H1 (cell line): Measurements from ENCODE around the gene ASB7. TPM values are rescaled to one million over a fixed set of nuclear protein-coding genes. Genes with fewer than 3 reads are reported as not detected.

ENCODE experiments used
- CTCF ChIA-PET: fragments of 300-600 bp; sonication (Branson Sonifier 250); formaldehyde crosslinking; loops from one replicate; lab custom pipeline; 2021; ENCODE audit not compliant: partially characterized antibody; lab: Charles Lee
- POLR2A ChIA-PET: fragments of 300-600 bp; sonication (Branson Sonifier 250); formaldehyde crosslinking; loops from one replicate; lab custom pipeline; 2021; ENCODE audit warnings: inconsistent platforms; ENCODE audit not compliant: partially characterized antibody; lab: Charles Lee
- DNase-seq, 2 experiments: peaks; one replicate each; pipeline versions ENCODE4 v3.0.0 to v3.0.0-alpha.2; 2010 to 2022; ENCODE audit warnings: low spot score in 2 of 2, low read depth in 1 of 2, mixed read lengths in 1 of 2
- FAIRE-seq: peaks from 2 replicates; lab custom pipeline; 2011; peaks lifted over from hg19 to GRCh38; lab: Jason Lieb, UNC
- H2AFZ ChIP-seq: 2 replicates; pipeline ENCODE4 v1.8.1; 2012; ENCODE audit warnings: low read length, inconsistent platforms
- H2AK5ac ChIP-seq: 2 replicates; pipeline ENCODE4 v1.6.1; 2013; ENCODE audit warnings: low read depth, low read length
- H2BK120ac ChIP-seq: replicated peaks from 2 replicates; pipeline ENCODE3; 2013; ENCODE audit warnings: low read depth, low read length, inconsistent platforms
- H2BK12ac ChIP-seq: 2 replicates; pipeline ENCODE4 v1.6.1; 2013; ENCODE audit warnings: low read depth, low read length
- H2BK15ac ChIP-seq: 2 replicates; pipeline ENCODE4 v1.6.1; 2013; ENCODE audit warnings: low read length
- H2BK20ac ChIP-seq: 2 replicates; pipeline ENCODE4 v1.6.1; 2013; ENCODE audit warnings: low read length
- H2BK5ac ChIP-seq: 2 replicates; pipeline ENCODE4 v1.6.1; 2013; ENCODE audit warnings: low read depth, low read length
- H3K14ac ChIP-seq: 2 replicates; pipeline ENCODE4 v1.6.1; 2013; ENCODE audit warnings: inconsistent platforms; ENCODE audit not compliant: insufficient read length
- H3K18ac ChIP-seq: 2 replicates; pipeline ENCODE4 v1.6.1; 2013; ENCODE audit warnings: low read length; ENCODE audit errors: extremely low read depth
- H3K23ac ChIP-seq: 2 replicates; pipeline ENCODE4 v1.6.1; 2013; ENCODE audit warnings: inconsistent platforms; ENCODE audit not compliant: insufficient read length
- H3K23me2 ChIP-seq: 2 replicates; pipeline ENCODE4 v1.6.1; 2013; ENCODE audit warnings: low read depth, low read length
- H3K27ac ChIP-seq: 2 replicates; pipeline ENCODE4 v1.6.1; 2011; ENCODE audit warnings: low read depth, low read length, inconsistent platforms
- H3K27me3 ChIP-seq, 4 experiments: replicated peaks in 1 of 4; 1 replicate in 1 of 4; 2 replicates in 3 of 4; pipeline versions ENCODE4 v1.6.1 to v1.8.1; 2011 to 2013; ENCODE audit warnings: low read length in 3 of 4, mild to moderate bottlenecking in 3 of 4, inconsistent platforms in 2 of 4, mixed read lengths in 2 of 4, moderate library complexity in 1 of 4; ENCODE audit not compliant: control insufficient read depth in 3 of 4, insufficient read depth in 3 of 4; ENCODE audit errors: extremely low read depth in 1 of 4
- H3K36me3 ChIP-seq, 4 experiments: 2 replicates each; pipeline versions ENCODE4 v1.6.1 to v1.8.1; 2011 to 2013; ENCODE audit warnings: mild to moderate bottlenecking in 4 of 4, low read length in 3 of 4, moderate library complexity in 2 of 4, control low read depth in 1 of 4, inconsistent platforms in 1 of 4; ENCODE audit not compliant: insufficient read depth in 4 of 4, control insufficient read depth in 2 of 4
- H3K4ac ChIP-seq: replicated peaks from 2 replicates; pipeline ENCODE3; 2013; ENCODE audit warnings: low read length, low read depth, mixed read lengths, inconsistent platforms; ENCODE audit not compliant: insufficient read length
- H3K4me1 ChIP-seq, 4 experiments: replicated peaks in 1 of 4; 1 replicate in 1 of 4; 2 replicates in 3 of 4; pipeline versions ENCODE4 v1.6.1 to v1.8.1; 2011 to 2013; ENCODE audit warnings: low read length in 3 of 4, inconsistent platforms in 2 of 4, mixed read lengths in 1 of 4; ENCODE audit not compliant: insufficient read depth in 4 of 4, control insufficient read depth in 3 of 4
- H3K4me2 ChIP-seq, 2 experiments: 2 replicates each; pipeline versions ENCODE4 v1.6.1 to v1.8.1; 2011 to 2013; ENCODE audit warnings: low read depth in 2 of 2, low read length in 2 of 2, control low read depth in 1 of 2, inconsistent platforms in 1 of 2, mild to moderate bottlenecking in 1 of 2; ENCODE audit not compliant: insufficient read depth in 1 of 2
- H3K4me3 ChIP-seq, 4 experiments: fragments of 200-600, 300-600 bp in 1 of 4; sonication (generic), shearing (Covaris generic), sonication (Bioruptor Twin) in 1 of 4; 2 replicates each; pipeline versions ENCODE4 v1.5.1 to v1.8.1; 2011 to 2016; ENCODE audit warnings: low read length in 4 of 4, low read depth in 3 of 4, control low read depth in 2 of 4, inconsistent platforms in 2 of 4, mild to moderate bottlenecking in 2 of 4, mixed read lengths in 1 of 4, moderate library complexity in 1 of 4; ENCODE audit not compliant: insufficient read depth in 2 of 4; ENCODE audit errors: extremely low read depth in 1 of 4
- H3K56ac ChIP-seq: replicated peaks from 2 replicates; pipeline ENCODE3; 2013; ENCODE audit warnings: low read depth, mild to moderate bottlenecking, mixed read lengths, low read length, inconsistent platforms; ENCODE audit not compliant: insufficient read length
- H3K79me1 ChIP-seq: 2 replicates; pipeline ENCODE4 v1.6.1; 2013; ENCODE audit warnings: low read depth, low read length, control low read depth
- H3K79me2 ChIP-seq, 2 experiments: 2 replicates each; pipeline versions ENCODE4 v1.6.1 to v1.8.1; 2012 to 2013; ENCODE audit warnings: low read length in 2 of 2, mild to moderate bottlenecking in 2 of 2, inconsistent platforms in 1 of 2; ENCODE audit not compliant: insufficient read depth in 2 of 2, control insufficient read depth in 1 of 2
- H3K9ac ChIP-seq, 4 experiments: replicated peaks in 1 of 4; 1 replicate in 1 of 4; 2 replicates in 3 of 4; pipeline versions ENCODE4 v1.6.1 to v1.8.1; 2011 to 2013; ENCODE audit warnings: low read depth in 3 of 4, low read length in 3 of 4, control low read depth in 2 of 4, mild to moderate bottlenecking in 2 of 4, moderate library complexity in 2 of 4, inconsistent platforms in 1 of 4; ENCODE audit errors: extremely low read depth in 1 of 4
- H3K9me3 ChIP-seq, 2 experiments: 2 replicates each; pipeline versions ENCODE4 v1.6.1 to v1.8.1; 2012 to 2013; ENCODE audit warnings: mild to moderate bottlenecking in 2 of 2, moderate library complexity in 2 of 2, control low read depth in 1 of 2, inconsistent platforms in 1 of 2, low read depth in 1 of 2, low read length in 1 of 2, mixed read lengths in 1 of 2; ENCODE audit not compliant: insufficient read depth in 2 of 2
- H4K20me1 ChIP-seq, 2 experiments: replicated peaks in 1 of 2; 2 replicates each; pipeline versions ENCODE3 to v1.8.1; 2011 to 2013; ENCODE audit warnings: inconsistent platforms in 2 of 2, low read length in 2 of 2, mild to moderate bottlenecking in 1 of 2; ENCODE audit not compliant: insufficient read depth in 2 of 2, control insufficient read depth in 1 of 2
- H4K5ac ChIP-seq: 2 replicates; pipeline ENCODE4 v1.6.1; 2013; ENCODE audit warnings: low read length, low read depth, mixed read lengths, inconsistent platforms; ENCODE audit not compliant: insufficient read length
- H4K8ac ChIP-seq: 2 replicates; pipeline ENCODE4 v1.8.0; 2013; ENCODE audit warnings: mild to moderate bottlenecking, moderate library complexity, low read length, inconsistent platforms; ENCODE audit not compliant: insufficient read depth; ENCODE audit errors: extremely low read depth
- H4K91ac ChIP-seq: replicated peaks from 2 replicates; pipeline ENCODE3; 2013; ENCODE audit warnings: low read length, mixed read lengths, inconsistent platforms; ENCODE audit not compliant: insufficient read length
- CBX8 ChIP-seq: fragments of 300-800, 300-1000 bp; sonication (generic); IDR thresholded peaks from 2 replicates; pipeline ENCODE4 v1.7.1; 2016; ENCODE audit warnings: low read depth, low read length, borderline replicate concordance
- RAD21 ChIP-seq, 2 experiments: IDR thresholded peaks in 1 of 2; conservative IDR thresholded peaks in 1 of 2; 2 replicates each; pipeline ENCODE4 v1.6.1; 2011; ENCODE audit warnings: low read depth in 2 of 2, low read length in 2 of 2, improper control_type of control experiment in 1 of 2, inconsistent platforms in 1 of 2, mild to moderate bottlenecking in 1 of 2, moderate library complexity in 1 of 2
- SP1 ChIP-seq: IDR thresholded peaks from 2 replicates; pipeline ENCODE4 v1.6.1; 2011; ENCODE audit warnings: low read depth, low read length
- WGBS, 2 experiments: shearing (Covaris generic) in 1 of 2; methylation state at CpG; one replicate each; pipeline versions ENCODE4 v1.1.6 to v1.1.7; 2013 to 2015; ENCODE audit warnings: low lambda C conversion rate in 2 of 2, mixed read lengths in 2 of 2, inconsistent platforms in 1 of 2, low coverage in 1 of 2, missing lambda C conversion rate in 1 of 2; ENCODE audit not compliant: insufficient replicate concordance in 2 of 2, insufficient coverage in 1 of 2, insufficient read length in 1 of 2; ENCODE audit errors: extremely low coverage in 1 of 2, missing lambda C conversion rate in 1 of 2; 5-methylcytosine and 5-hydroxymethylcytosine counted together
- polyA plus RNA-seq, 7 experiments: library from polyadenylated mRNA; depleted of rRNA in 3 of 7; stranded (reverse) in 5 of 7; unstranded in 2 of 7; fragments of >200 nt in 5 of 7; fragments of 200-250 nt in 2 of 7; gene quantifications; 1 replicate in 5 of 7; 2 replicates in 1 of 7; 4 replicates in 1 of 7; pipeline versions ENCODE4 v1.2.1 to v1.2.3, GENCODE V29; 2011 to 2013; ENCODE audit warnings: missing spikeins in 2 of 7, mixed read lengths in 2 of 7
- total RNA-seq: library from RNA; stranded (reverse); fragmentation: NEBNext Ultra II Directional; extraction: Animal tissue kit (Norgen Biotek cat#: 25700); gene quantifications from 2 replicates; pipeline ENCODE4 v1.2.1, GENCODE V29; 2021
- TF ChIP-seq, protein P1 (sequence below), 3 experiments: IDR thresholded peaks; 1 replicate in 2 of 3; 2 replicates in 1 of 3; pipeline versions ENCODE4 v1.5.1 to v1.6.1; 2011; ENCODE audit warnings: low read length in 3 of 3, mild to moderate bottlenecking in 3 of 3, inconsistent platforms in 2 of 3, low read depth in 1 of 3, moderate library complexity in 1 of 3; ENCODE audit not compliant: insufficient read depth in 1 of 3; ENCODE audit errors: control extremely low read depth in 1 of 3

The ASB7 gene
- total and polyA plus RNA-seq, 2 of the 8 experiments (the other 6 are each of a cell fraction or from before 2014, with no cell fraction given), result 5.2 to 12.8 TPM

DNA sequence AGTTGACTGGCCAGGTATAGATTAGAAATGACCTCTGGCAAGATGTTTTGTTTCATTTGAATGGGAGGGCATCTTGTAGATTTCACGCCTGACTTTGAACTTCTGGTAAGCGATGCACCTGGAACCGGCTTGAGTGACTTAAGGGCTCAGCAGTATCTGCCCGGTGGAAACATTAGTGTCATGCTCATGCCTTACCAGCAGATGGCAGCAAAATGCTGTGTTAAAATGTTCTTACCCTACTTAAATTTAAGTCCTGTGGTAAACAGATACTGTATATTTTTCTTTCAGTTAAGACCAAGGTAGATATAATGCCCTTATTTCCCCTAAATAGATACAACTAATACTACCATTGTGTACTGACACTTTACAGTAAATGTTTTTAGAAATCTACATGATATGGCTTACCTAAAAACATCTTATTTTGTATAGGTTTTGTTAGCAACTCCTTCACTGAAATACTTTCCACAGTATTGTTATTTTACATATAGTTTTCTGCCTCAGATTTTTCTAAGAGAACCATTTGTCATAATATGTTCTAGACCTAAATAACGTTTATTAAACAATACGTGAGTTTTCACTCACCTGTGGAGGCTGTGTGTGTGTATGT lies 25.5 kb downstream of the ASB7 start:
- no peak overlapping the region for H3K14ac ChIP-seq
- no peak overlapping the region for H2BK5ac ChIP-seq
- H2AFZ ChIP-seq, result no peak overlapping the region
- H3K27me3 ChIP-seq, result no peaks in the 10 kb centered on the region
- H3K36me3 ChIP-seq, result peaks cover 2 to 10% (median 5%) of the 10 kb centered on the region in 4 experiments; a peak in 4 of 8 replicates
- no peak overlapping the region for H2AK5ac ChIP-seq
- H3K79me2 ChIP-seq, result peaks cover 0 to 11% of the 10 kb centered on the region in 2 experiments; a peak in 1 of 4 replicates
- no peak overlapping the region for H3K4me3 ChIP-seq
- ChIA-PET CTCF (interaction anchor here (0.7 to 1.5 kb wide), 11 partner anchors 8 to 269 kb away, joined by 3 to 7 read pairs (median 4); no protein-coding TSS in a partner anchor), POLR2A (no interaction called here)
- H3K9me3 ChIP-seq, result no peaks in the 10 kb centered on the region
- no peaks in the 10 kb centered on the region; a peak in 1 of 7 replicates for H3K4me1 ChIP-seq
- H3K4ac ChIP-seq, result no peak overlapping the region
- WGBS, 2 experiments, result 49% methylated on average over 6 of the region's 6 CpGs; no CpG with 5 or more reads in 1 of the 2 experiments
- no peak overlapping the region for H3K27ac ChIP-seq
- no peak overlapping the region for H2BK15ac ChIP-seq
- H4K5ac ChIP-seq, result no peak overlapping the region
- H4K8ac ChIP-seq, result no peak overlapping the region
- H2BK120ac ChIP-seq, result no peak overlapping the region
- H3K9ac ChIP-seq, result no peak overlapping the region
- no peak overlapping the region for H2BK20ac ChIP-seq
- H3K23ac ChIP-seq, result no peak overlapping the region
- no peak overlapping the region for H3K4me2 ChIP-seq
- no peak for TF ChIP-seq SP1
- TF ChIP-seq, protein P1, sequence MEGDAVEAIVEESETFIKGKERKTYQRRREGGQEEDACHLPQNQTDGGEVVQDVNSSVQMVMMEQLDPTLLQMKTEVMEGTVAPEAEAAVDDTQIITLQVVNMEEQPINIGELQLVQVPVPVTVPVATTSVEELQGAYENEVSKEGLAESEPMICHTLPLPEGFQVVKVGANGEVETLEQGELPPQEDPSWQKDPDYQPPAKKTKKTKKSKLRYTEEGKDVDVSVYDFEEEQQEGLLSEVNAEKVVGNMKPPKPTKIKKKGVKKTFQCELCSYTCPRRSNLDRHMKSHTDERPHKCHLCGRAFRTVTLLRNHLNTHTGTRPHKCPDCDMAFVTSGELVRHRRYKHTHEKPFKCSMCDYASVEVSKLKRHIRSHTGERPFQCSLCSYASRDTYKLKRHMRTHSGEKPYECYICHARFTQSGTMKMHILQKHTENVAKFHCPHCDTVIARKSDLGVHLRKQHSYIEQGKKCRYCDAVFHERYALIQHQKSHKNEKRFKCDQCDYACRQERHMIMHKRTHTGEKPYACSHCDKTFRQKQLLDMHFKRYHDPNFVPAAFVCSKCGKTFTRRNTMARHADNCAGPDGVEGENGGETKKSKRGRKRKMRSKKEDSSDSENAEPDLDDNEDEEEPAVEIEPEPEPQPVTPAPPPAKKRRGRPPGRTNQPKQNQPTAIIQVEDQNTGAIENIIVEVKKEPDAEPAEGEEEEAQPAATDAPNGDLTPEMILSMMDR (IDR thresholded peaks at IDR 0.05; ENCODE audit: control extremely low read depth in 1 of 3, insufficient read depth in 1 of 3, low read depth in 1 of 3, low read length in 3 of 3), result peak; percentile 39 to 82 (median 69)
- peak; percentile 88 to 91 for TF ChIP-seq RAD21 (IDR thresholded peaks at IDR 0.05 in 1 of 2, conservative IDR thresholded peaks at IDR 0.05 in 1 of 2; ENCODE audit: low read depth in 2 of 2, low read length in 2 of 2)
- TF ChIP-seq CBX8, result no peak
- DNase-seq, result peak; percentile 38 to 74
- H2BK12ac ChIP-seq, result no peak overlapping the region
- FAIRE-seq, result peak; percentile 99
- no peak overlapping the region for H4K91ac ChIP-seq
- H3K79me1 ChIP-seq, result peaks cover 3% of the 10 kb centered on the region; the same call in 1 of the 2 replicates
- no peak overlapping the region for H3K18ac ChIP-seq
- no peaks in the 10 kb centered on the region for H3K23me2 ChIP-seq
- no peak overlapping the region for H3K56ac ChIP-seq
- peaks cover 0 to 2% of the 10 kb centered on the region in 2 experiments for H4K20me1 ChIP-seq
